ENCODE data around the gene TP53RK.

TP53RK gene

DNA sequence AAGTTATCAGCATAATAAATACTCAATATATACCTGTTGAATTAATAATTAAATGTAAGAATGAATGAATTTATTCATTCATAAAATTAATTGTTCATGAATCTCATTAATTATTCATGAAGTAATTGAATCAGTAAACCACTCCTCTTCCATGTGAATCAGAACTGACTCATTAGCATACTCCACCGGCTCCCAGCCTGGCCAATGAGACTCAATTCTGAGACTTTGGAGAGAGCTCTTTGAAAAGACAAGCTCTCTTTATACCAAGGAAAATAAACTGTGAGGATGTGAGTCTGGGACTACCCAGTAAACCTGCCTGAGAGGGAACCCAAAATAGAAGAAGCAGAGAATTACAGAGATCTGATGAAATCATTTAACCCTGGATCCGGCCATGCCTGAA is 11.8 kb upstream of the TP53RK start:
- Histone ChIP-seq H3K4me3 (ENCODE audit: low read depth, low read length) (no peak overlapping the region), H3K27me3 (replicated peaks) (no peaks in the 10 kb centered on the region), H3K36me3 (replicated peaks) (no peaks in the 10 kb centered on the region), H3K27ac (no peak overlapping the region)
- DNase-seq, result no peak
- in situ Hi-C loops (cut with HindIII; ENCODE audit: low pct_ligation_motif_present, low sequenced_read_pairs), result no loop called here
- no peak for TF ChIP-seq CTCF (IDR thresholded peaks at IDR 0.05; ENCODE audit: low read depth, low read length, missing control alignments)

GRCh38 chr20:46700481-46700880 is 11.2 kb upstream of the TP53RK start:
- H3K4me3 ChIP-seq (ENCODE audit: low read depth, low read length), result no peak overlapping the region
- no peak for DNase-seq
- no peak overlapping the region for H3K27ac ChIP-seq
- no peaks in the 10 kb centered on the region for H3K27me3 ChIP-seq (replicated peaks)
- no peaks in the 10 kb centered on the region for H3K36me3 ChIP-seq (replicated peaks)
- no peak for TF ChIP-seq CTCF (IDR thresholded peaks at IDR 0.05; ENCODE audit: low read depth, low read length, missing control alignments)
- in situ Hi-C loops (cut with HindIII; ENCODE audit: low pct_ligation_motif_present, low sequenced_read_pairs), result no loop called here

- Histone ChIP-seq H3K27me3 (replicated peaks) (no peaks in the 10 kb centered on the region), H3K4me3 (ENCODE audit: low read depth, low read length) (no peak overlapping the region), H3K27ac (no peak overlapping the region), H3K36me3 (replicated peaks) (no peaks in the 10 kb centered on the region)
- in situ Hi-C loops (cut with HindIII; ENCODE audit: low pct_ligation_motif_present, low sequenced_read_pairs), result no loop called here
- DNase-seq, result peak; percentile 41
- TF ChIP-seq CTCF (IDR thresholded peaks at IDR 0.05; ENCODE audit: low read depth, low read length, missing control alignments), result peak; percentile 91
These were observed 10.6 kb upstream of the TP53RK start for GRCh38 chr20:46699651-46700359.

DNA sequence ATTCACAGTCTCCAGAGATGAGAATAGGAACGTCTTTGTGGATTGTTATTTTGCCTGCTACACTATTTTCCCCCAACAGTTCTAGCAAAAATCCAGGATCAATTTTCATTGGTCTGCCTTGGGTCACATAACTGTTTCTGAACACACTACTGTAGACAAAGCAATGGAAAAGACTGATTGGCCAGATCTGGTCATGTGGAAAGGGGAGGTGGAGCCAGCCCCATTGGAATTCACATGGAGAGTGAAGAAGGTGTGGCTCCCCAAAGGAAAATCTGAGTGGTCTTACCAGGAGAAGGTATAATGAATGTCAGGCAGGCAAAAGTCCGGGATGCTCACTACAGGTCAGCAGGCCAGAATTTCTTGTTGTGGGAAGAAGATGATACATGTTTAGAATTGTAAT is 9.5 kb upstream of the TP53RK start:
- Histone ChIP-seq H3K36me3 (replicated peaks) (no peaks in the 10 kb centered on the region), H3K27me3 (replicated peaks) (no peaks in the 10 kb centered on the region), H3K27ac (no peak overlapping the region), H3K4me3 (ENCODE audit: low read depth, low read length) (no peak overlapping the region)
- DNase-seq, result no peak
- in situ Hi-C loops (cut with HindIII; ENCODE audit: low pct_ligation_motif_present, low sequenced_read_pairs), result no loop called here
- no peak for TF ChIP-seq CTCF (IDR thresholded peaks at IDR 0.05; ENCODE audit: low read depth, low read length, missing control alignments)

DNA sequence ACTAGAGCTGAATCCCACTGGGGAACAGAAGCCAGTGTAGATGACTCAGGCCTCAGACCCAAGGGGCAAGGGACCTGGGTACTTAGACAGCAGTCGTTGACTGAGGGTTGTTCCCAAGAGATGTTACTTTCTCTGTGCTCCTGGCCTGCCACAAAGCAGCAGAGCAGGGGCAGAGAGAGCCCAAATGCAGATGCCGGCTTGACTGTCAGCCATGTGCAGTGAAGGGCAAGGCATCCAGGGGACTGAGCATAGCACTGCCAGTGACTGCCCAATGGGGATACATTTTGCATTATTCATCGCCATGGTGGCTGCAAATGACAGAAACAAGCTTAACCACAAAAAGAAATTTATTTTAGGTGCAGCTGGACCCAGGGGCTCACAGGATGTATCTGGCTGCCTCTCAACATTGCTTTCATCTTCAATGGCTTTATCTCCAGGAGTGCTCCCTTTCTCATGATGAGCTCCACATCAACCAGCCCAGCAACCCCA is 7.6 kb upstream of the TP53RK start:
- TF ChIP-seq CTCF (IDR thresholded peaks at IDR 0.05; ENCODE audit: low read depth, low read length, missing control alignments), result no peak
- Histone ChIP-seq H3K27ac (no peak overlapping the region), H3K36me3 (replicated peaks) (no peaks in the 10 kb centered on the region), H3K4me3 (ENCODE audit: low read depth, low read length) (no peak overlapping the region), H3K27me3 (replicated peaks) (no peaks in the 10 kb centered on the region)
- in situ Hi-C loops (cut with HindIII; ENCODE audit: low pct_ligation_motif_present, low sequenced_read_pairs), result no loop called here
- DNase-seq, result no peak

DNA sequence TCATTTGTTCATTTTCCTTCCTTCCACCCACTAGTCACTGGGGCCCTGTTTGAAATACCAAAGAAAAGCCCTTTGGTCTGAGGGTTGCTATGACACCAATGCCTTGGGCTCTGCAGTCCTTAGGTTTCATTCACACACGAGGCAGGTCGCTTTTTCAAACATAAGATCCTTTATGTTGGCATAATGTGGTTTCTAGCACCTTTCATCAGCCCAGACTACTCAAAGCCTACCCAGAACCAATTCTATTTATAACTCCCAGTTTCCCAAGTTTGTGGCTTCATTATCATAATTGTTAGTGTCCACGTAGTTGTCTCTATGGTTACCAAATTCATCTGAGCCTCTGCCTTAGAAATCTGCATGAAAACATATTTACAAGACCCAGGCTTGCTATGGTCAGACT is 6.6 kb upstream of the TP53RK start:
- no peaks in the 10 kb centered on the region for H3K36me3 ChIP-seq (replicated peaks)
- in situ Hi-C loops (cut with HindIII; ENCODE audit: low pct_ligation_motif_present, low sequenced_read_pairs), result no loop called here
- H3K4me3 ChIP-seq (ENCODE audit: low read depth, low read length), result no peak overlapping the region
- no peak for DNase-seq
- TF ChIP-seq CTCF (IDR thresholded peaks at IDR 0.05; ENCODE audit: low read depth, low read length, missing control alignments), result no peak
- no peaks in the 10 kb centered on the region for H3K27me3 ChIP-seq (replicated peaks)
- H3K27ac ChIP-seq, result no peak overlapping the region
